GM21367 (cell line): ENCODE data around the gene SORCS2.

Experiments used
- ATAC-seq: cut with Tn5 transposase; IDR thresholded peaks from one replicate; pipeline ENCODE4 v1.9.1; 2021; ENCODE audit not compliant: unreplicated experiment

Gene SORCS2

GRCh38 chr4:7535619-7536018, 343.3 kb downstream of the SORCS2 start:
- ATAC-seq: no peak

- no peak for ATAC-seq
These were observed 344.5 kb downstream of the SORCS2 start for GRCh38 chr4:7536876-7537275.

DNA sequence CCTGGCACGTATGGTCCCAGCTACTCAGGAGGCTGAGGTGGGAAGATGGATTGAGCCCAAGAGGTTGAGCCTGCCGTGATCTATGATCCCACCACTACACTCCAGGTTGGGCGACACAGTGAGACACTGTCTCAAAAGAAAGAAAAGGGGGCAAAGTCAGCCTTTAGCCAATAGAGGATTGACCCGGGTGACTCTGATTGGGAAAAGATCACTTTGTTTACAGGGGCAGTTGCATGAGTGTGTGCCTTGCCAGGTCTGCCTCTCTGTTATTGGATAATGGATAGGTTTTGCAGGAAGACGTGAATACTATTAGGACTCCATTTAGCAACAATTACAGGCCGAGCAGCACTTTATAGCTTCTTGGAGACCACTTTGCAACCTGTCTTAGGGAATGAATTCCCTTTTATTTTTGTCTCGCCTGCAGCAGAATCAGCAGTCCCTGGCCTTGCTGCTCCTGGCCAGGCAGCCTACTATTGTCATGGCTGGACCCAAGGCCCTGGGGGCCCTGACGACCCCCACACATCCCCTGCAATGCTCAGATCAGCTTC, 345.6 kb downstream of the SORCS2 start:
- no peak for ATAC-seq

- no peak for ATAC-seq
These were observed 346.2 kb downstream of the SORCS2 start for GRCh38 chr4:7538518-7538917.

DNA sequence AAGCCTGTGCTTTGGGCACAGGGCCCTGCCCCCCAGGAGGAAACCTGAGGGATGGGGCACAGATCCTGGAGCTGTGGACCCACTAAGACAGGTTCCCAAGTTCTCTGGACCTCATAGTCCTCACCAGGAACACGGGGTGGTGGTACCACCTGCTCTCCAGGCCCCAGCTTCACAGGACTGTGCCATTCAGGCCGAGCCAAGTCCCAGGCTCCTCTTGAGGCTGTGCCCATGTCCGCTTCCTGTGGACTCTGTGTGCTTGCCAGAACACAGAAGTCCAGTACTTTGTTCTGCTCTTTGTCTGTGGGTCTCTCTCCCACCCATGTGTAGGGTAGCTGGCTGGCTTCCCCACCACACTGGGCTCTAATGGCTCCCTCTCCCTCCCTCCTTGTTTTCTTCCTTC, 346.8 kb downstream of the SORCS2 start:
- no peak for ATAC-seq

DNA sequence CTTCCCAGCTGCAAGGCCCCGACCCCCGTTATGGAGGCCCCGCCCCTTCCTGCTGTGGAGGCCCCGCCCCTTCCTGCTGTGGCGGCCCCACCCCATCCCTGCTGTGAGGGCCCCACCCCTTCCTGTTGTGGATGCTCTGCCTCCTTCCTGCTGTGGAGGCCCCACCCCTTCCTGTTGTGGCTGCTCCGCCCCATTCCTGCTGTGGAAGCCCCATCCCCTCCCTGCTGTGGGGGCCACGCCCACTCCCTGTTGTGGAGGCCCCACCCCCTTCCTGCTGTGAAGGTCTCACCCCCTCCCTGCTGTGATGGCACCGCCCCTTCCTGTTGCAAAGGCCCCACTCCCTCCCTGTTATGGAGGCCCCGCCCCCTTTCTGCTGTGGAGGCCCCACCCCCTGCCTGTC, 347.3 kb downstream of the SORCS2 start:
- no peak for ATAC-seq

DNA sequence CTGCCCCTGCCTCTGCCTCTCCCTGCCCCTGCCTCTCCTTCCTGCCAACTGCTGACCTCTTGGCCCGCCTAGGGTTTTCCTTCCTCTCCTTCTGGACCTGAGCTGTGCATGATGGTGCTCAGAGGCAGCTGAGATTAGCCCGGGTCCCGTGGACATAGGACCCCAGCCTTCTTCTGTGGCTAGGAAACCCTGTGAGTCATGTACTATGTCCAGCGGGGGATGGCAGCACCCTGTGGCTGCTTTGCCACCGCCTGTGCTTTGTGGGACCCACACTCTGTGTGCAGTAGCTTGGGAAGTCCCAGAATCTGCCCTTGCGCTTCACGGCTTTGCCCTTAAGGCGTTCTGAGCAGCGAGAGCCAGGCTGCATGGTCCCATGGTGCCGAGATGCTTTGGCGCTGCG, 347.9 kb downstream of the SORCS2 start:
- ATAC-seq: no peak

DNA sequence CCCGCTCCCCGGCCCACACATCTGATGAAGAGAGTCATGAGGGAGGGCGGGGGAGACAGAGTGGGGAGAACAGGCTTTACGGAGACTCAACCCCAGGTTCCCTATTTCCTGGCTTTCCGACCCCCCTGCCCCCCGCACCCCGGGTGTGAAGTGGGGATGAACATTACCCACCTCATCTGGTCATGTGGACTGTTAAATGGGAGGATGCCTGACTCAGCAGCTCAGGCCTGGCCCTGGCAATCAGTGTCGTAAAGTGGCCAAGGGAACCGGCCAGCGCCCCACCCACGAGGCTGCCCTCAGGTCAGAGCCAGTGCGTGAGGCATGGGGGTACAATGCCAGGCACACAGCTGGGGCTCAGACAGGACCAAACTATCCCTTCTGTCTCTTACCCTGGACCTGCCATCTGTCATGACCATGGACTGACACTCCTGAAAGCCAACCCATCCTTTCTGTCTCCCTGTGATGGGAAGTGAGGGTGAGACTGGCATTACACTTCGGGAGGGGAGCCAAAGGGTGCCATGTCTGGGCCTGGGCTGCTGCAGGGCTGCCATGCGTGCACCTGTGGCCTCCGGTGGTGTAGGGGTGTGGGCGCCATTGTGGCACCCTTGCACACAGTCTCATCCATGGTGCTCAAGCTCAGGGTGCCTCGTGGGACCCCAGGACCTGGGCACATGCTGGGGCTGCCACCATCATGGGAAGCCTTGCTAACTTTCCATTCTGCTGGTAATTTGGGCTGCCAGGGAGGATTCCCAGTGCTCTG, 348.5 kb downstream of the SORCS2 start:
- no peak for ATAC-seq

DNA sequence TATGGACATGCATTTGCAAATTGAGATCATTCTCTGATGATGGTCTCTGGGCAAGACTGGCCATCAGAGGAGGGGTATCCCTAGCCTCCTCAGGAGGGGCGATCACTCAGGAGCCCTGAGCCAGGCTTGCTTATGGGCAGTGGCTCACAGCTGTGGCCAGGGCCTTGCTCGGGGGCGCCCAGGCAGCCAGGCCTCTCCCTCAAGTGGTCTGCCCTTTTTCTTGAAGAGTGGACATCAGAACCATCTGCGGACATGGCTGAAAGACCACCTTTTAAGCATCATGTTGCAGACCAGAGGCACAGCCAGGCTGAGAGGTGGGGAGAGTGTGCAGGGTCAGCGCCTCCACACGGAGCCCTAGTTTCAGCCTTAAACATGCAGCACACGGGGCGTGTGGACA, 349.1 kb downstream of the SORCS2 start:
- no peak for ATAC-seq

- ATAC-seq: no peak
These were observed 350.4 kb downstream of the SORCS2 start for GRCh38 chr4:7542781-7543180.

DNA sequence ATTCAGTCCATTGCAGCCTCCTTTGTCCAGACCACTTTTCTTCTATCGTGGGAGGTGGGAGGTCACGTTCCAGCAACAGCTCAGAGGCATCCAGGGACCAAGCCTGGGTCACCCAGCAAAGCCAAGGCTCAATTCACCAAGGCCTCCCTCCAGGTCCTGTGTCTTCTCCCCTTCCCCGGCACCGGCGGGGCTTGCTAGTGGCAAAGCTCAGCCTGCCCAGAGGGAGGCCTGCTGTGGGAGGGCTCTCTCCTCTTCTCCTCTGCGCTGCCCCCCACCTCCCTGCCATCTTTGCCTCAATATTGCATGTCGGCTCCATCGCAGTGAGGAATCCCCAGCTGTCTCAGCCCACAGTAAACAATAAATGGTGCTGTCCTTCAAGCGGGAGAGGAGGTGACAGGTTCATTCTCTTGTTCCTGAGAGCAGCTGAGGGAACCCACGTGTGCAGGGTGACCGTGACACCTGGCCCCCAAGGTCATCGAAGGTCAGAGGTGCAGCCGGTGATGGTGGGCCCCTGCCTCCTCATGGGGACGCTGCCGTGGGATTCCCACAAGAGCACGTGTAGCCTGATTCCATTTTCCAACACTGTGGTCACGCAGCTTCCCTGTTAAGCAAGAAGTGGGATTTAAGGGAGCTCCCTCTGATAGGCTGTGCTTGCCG, 353.9 kb downstream of the SORCS2 start:
- no peak for ATAC-seq

DNA sequence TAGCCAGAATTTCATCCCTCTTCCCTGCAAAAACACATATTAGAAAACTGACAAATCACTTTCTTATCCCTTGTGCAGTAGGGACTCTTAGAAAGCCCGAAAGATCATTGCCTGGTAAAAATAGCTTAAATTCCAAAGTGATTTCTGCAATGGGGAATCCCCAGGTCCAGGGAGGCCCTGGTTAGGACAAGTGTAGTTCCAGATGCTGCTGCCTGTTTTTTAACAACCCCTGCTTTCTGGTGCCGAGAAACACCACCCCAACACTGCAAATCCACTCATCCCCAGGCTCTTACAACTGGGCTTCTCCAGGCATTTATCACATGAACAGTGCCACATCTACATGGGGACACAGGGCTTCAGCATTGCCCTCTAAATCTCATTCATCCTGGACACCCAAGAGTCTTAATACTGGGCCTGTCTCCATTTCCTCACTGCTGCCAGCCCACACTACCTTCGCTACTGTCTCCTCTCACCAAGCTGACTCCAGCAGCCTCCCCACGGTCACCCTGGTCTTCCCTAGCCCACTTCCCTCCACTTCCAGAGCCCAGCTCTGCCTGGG, 354.6 kb downstream of the SORCS2 start:
- ATAC-seq: no peak

DNA sequence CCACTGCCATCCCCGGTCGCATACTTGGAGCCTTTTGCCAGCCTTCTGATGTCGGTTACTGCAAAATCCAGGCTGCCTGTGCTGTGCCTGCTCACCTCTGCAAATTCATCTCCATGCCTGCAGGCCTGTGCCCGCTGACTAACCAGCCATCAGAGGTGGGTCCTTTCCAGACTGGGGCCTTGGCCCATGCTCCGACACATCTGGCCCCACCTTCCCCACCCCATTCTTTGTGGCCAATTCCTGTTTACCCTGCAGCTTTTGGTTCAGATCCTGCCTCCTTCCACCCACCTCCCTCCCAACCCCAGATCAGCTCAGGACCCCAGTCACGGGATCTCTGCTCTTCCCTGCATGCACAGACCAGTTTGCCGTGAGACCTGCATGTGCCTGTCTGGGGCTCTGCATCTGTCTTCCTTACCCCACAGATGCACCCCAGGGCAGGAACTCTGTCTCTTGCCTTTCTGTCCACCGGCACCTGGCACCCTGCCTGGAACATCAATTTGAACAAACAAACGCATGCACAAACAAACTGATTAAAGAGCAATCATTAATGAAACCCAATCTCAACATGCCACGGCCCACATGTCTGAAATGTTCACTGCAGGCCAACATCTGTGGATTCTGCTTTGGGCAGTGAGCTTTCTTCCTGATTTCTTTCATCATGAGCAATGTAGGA, 355.2 kb downstream of the SORCS2 start:
- no peak for ATAC-seq

GRCh38 chr4:7549866-7550265, 357.5 kb downstream of the SORCS2 start:
- ATAC-seq: no peak

GRCh38 chr4:7552466-7552865, 360.1 kb downstream of the SORCS2 start:
- no peak for ATAC-seq

GRCh38 chr4:7553280-7553679, 360.9 kb downstream of the SORCS2 start:
- no peak for ATAC-seq

GRCh38 chr4:7554905-7555304, 362.6 kb downstream of the SORCS2 start:
- ATAC-seq: no peak

- no peak for ATAC-seq
These were observed 364.2 kb downstream of the SORCS2 start for GRCh38 chr4:7556558-7556957.

GRCh38 chr4:7557456-7557855, 365.1 kb downstream of the SORCS2 start:
- no peak for ATAC-seq

- ATAC-seq: no peak
These were observed 366.1 kb downstream of the SORCS2 start for GRCh38 chr4:7558436-7558835.

DNA sequence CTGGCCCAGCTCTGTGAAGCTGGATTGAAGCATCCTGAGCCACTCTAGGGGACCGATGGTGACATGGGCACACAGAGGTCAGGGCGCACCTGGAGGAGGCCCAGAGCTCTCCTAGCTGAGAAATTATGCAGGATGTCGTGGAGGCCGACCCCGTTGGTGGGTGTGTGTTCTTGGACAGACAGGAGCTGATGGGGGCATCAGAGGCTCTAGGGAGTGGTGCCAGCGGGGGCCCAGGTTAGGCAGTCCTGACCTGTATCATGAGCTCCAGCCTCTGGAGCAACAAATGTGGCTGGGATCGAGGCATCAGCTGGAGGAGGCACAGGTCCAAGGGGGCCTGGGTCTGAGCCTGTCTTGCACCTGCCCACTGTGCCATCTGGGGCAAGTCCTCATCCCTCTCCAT, 367.0 kb downstream of the SORCS2 start:
- ATAC-seq: no peak
